ENCODE data around the gene CARMIL1.

Gene CARMIL1

GRCh38 chr6:25311331-25311840 is 32.2 kb downstream of the CARMIL1 start:
- DNase-seq (ENCODE audit: low spot score), result no peak

GRCh38 chr6:25312034-25312620 is 33.0 kb downstream of the CARMIL1 start:
- DNase-seq (ENCODE audit: low spot score), result no peak

- no peak for DNase-seq (ENCODE audit: low spot score)
These were observed 33.5 kb downstream of the CARMIL1 start for GRCh38 chr6:25312703-25313102.

GRCh38 chr6:25314509-25315175 is 35.5 kb downstream of the CARMIL1 start:
- DNase-seq (ENCODE audit: low spot score), result no peak

GRCh38 chr6:25315194-25316177 is 36.3 kb downstream of the CARMIL1 start:
- no peak for DNase-seq (ENCODE audit: low spot score)

- no peak for DNase-seq (ENCODE audit: low spot score)
These were observed 37.5 kb downstream of the CARMIL1 start for GRCh38 chr6:25316626-25317025.

GRCh38 chr6:25318589-25318988 is 39.4 kb downstream of the CARMIL1 start:
- no peak for DNase-seq (ENCODE audit: low spot score)

- DNase-seq (ENCODE audit: low spot score), result no peak
These were observed 41.3 kb downstream of the CARMIL1 start for GRCh38 chr6:25320459-25320858.

- no peak for DNase-seq (ENCODE audit: low spot score)
These were observed 43.5 kb downstream of the CARMIL1 start for GRCh38 chr6:25322692-25323091.

- no peak for DNase-seq (ENCODE audit: low spot score)
These were observed 45.0 kb downstream of the CARMIL1 start for GRCh38 chr6:25324066-25324762.

- no peak for DNase-seq (ENCODE audit: low spot score)
These were observed 47.0 kb downstream of the CARMIL1 start for GRCh38 chr6:25326126-25326525.

- DNase-seq (ENCODE audit: low spot score), result no peak
These were observed 47.8 kb downstream of the CARMIL1 start for GRCh38 chr6:25326960-25327359.

- no peak for DNase-seq (ENCODE audit: low spot score)
These were observed 48.3 kb downstream of the CARMIL1 start for GRCh38 chr6:25327432-25327831.

- DNase-seq (ENCODE audit: low spot score), result no peak
These were observed 50.1 kb downstream of the CARMIL1 start for GRCh38 chr6:25329161-25329817.

GRCh38 chr6:25329982-25330381 is 50.8 kb downstream of the CARMIL1 start:
- DNase-seq (ENCODE audit: low spot score), result no peak

GRCh38 chr6:25330796-25331685 is 51.9 kb downstream of the CARMIL1 start:
- DNase-seq (ENCODE audit: low spot score), result no peak

GRCh38 chr6:25332165-25332564 is 53.0 kb downstream of the CARMIL1 start:
- no peak for DNase-seq (ENCODE audit: low spot score)

GRCh38 chr6:25332655-25333071 is 53.5 kb downstream of the CARMIL1 start:
- DNase-seq (ENCODE audit: low spot score), result no peak

GRCh38 chr6:25333471-25333870 is 54.3 kb downstream of the CARMIL1 start:
- DNase-seq (ENCODE audit: low spot score), result no peak

GRCh38 chr6:25334793-25335192 is 55.6 kb downstream of the CARMIL1 start:
- no peak for DNase-seq (ENCODE audit: low spot score)
